DMS79 (cell line): ENCODE data around the gene S1PR3.

Experiments
- DNase-seq: peaks from one replicate; lab custom pipeline; 2025; lab: John Stamatoyannopoulos, UW

The S1PR3 gene

DNA sequence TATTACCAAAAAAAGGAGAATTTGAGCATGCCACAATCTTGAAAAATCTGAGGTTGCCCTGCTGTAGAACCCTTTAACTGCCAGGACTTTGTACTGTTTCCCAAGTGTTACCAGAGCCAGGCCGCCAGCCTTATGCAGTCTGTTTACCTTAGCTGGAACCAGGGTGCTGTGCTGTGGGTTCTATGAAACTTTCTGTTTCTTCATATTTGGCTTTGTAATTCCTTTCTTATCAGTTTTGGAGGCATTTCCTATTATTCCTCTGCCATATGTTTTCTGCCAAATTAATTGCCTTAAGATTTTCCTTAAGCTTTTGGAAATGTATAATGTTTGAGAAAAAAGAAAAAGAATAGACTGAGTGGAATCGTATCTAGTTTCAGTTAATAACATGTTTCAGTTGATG, 2.1 kb downstream of the S1PR3 start:
- no peak for DNase-seq

DNA sequence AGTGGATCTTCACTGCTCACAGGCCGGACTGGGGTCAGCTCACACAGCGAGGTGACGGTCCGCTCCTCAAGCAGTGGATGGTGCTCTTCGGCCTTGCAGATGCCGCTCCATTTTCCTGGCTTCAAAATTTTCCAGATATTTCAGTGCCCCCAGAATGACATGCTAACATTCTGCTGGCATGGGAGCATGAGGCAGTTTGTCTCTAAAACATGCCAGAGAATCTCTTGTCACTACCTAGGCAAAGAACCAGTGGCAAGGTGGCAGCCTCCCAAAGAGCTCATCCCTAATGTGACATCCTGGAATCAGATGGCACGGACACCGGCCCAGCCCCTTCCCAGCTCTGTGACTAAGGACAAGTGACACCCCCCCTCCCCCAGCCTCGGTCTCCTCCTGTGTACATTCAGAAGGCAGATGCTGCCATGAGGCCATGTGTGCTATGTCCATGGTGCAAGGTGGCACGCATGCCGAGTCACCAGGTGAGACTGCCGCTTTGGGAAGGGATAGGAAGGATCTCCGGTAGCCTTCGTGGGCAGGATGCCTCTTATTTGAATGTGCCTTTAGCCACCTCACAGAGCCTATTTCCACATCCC, 2.7 kb downstream of the S1PR3 start:
- DNase-seq: no peak

DNA sequence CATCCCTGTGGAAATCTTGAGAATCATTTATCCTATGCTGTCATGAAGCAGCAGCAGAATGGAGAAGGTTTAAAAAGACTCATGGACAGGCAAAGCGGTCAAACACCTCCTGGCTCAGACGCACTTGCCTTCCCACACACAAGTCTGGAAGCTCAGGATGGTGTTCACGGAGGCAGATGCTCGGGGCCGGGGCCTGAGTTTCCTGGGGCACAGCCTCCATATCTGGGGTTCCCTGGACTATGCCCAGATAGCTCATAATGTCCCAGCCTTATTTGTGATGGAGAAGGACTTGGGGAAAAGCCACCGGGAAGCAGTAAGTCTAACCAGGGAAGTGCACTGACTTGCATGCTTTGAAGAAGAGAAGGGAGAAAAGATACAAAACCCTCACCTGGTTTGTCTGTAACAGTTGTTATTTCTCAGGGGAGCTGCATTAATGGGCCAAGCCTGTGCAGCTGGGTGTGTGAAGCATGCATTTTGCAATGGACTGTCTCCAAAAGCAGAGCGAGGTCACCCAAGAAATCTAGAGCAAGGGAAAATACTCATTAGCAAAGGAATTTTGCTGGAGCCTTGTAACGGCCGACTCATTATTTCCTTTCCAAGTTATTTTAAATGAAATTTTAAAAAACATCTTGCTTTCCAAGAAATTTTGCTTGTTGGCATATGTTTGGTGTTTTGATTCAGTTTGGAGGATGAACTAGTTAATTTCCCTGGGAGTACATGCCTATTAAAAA, 3.4 kb downstream of the S1PR3 start:
- no peak for DNase-seq

DNA sequence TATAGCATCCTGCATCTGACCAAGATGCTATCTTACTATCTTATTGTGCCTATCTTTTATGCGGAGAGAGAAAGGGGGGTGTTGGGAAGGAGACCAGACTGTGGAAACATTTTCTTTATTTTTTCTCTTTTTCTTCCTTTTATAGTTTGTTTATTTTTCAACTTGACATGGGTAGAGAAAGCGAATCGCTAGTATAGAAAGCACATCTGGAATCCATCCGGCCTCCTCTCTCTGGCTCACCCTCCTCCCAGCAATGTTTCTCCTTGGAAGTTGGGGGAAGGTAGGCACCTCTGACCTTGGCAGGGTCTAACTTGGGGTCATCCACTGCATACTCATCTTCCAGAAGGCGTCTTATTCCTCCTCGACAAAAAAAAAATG, 3.9 kb downstream of the S1PR3 start:
- DNase-seq: no peak

DNA sequence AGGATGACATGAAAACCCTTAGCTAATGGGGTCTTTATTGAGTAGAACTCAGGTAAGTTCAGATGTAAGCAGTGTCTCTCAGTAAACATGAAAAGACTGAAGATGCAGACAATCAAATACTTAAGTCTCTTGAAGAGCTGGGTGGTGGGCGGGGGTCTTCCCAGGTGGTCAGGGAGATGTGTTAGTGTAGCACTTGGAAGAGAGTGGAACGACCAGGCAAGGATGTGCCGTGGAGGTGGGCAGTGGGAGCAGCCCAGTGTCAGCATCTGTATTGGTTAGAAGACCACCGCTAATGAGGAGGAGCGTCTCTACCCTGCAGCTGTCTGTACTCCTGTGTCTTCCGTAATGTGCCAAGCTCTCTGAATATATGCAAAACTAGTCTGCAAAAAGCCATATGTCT, 4.4 kb downstream of the S1PR3 start:
- no peak for DNase-seq

DNA sequence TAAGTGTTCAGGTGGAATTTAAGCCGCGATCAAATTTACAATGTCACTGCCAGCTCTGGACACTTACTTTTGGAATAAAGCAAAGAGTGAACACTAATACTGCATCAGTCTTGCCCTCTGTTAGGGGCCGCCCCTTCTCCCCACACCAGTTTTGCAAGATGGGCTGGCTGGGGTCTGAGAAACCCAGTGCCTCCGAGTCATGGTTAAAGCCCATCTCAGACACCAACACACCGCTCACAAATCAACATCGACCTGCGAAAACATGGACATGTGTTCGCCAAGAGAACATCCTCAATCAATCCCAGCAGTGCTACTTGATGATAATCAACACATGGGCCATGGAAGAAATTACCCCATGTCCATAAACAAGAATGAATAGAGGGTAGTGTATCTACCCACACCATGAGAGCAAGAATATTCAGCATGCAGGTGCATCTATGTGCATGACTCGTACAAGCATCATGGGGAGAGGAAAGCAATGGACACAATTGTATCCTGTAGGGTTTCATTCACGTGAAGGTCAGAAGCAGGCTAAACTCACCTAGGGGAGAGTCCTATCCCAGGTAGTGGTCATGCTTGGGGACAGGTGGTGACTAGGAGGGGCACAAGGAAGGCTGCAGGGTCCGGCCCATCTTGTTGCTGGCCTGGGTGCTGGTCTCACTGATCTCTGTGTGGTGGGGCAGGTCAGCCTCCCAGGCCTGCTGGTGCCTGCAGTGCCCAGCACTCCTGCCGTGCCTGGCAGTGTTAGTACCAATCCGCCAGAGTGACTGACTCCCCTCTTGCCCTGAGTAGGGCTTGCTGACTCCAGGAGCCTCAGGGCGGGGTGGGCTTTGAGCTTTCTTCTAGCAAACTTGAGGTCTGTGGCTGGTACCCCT, 5.0 kb downstream of the S1PR3 start:
- DNase-seq: no peak

DNA sequence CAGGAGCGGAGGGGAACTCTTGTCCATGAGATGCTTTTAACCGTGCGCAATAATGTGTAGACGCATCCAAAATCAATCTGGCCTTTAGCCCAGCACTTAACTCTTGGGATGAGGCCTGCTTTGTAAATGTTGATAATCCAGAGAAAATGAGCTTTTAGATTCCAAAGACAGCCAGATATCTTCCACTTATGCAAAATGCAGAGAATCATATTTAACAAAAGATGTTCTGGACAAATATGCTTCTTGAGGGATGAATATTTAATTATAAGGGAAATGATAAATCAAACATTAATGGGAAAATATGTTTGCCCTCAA, 5.6 kb downstream of the S1PR3 start:
- DNase-seq: no peak

DNA sequence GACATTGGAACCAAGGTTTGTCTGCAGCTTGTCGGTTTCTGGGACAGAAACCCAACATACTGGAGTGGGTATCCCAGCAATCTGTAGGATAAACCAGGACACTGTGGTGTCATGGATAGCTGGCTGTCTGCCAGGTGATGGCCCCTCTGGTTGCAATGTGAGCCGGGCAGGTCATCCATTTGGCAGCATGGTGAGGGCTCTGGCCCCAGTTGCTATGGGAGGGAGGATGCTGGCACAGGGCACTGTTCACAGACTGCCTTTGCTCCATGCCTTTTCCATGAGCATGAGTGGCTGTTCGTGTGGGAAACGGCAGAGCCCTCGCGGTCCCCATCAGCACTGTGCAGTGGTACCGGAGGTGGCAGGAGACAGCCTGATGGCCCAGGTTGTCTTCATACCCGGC, 6.4 kb downstream of the S1PR3 start:
- DNase-seq: no peak

DNA sequence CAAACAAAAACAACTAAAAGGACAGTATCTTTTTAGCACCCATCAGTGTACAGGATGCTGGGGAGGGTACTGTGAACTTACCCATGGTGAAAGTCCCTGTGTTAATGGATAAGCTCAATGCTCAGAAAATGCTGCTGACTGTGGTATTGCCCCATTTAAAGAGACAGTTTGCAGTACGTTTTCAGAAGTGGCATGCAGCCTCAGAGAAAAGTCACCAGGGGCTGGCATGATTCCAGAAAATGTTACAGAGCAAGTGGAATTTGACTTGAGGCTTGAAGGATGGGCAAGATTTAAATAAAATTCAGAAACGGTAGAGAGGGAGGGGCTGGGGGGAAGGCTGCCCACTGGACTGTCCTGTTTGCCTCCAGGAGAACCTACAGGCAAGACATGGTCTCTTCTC, 7.2 kb downstream of the S1PR3 start:
- no peak for DNase-seq

DNA sequence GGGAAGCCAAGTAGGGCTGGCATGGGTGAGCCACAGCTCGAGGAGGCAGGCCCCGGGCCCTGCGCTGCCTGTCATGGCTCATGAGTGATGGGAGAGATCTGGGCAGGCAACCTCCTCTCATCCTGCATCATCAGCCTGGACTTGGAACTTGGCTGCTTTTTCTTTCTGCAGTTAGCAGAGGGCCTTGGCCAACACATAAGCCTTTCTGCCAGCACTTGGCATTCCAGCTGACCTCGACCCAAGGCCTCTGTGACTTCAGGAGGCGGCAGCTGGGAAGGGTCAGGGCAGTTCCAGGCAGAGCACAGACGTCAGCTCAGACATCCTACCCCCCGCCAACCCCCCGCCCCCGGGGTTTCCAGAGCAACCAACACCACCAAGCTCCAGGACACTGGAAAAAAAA, 7.6 kb downstream of the S1PR3 start:
- no peak for DNase-seq

DNA sequence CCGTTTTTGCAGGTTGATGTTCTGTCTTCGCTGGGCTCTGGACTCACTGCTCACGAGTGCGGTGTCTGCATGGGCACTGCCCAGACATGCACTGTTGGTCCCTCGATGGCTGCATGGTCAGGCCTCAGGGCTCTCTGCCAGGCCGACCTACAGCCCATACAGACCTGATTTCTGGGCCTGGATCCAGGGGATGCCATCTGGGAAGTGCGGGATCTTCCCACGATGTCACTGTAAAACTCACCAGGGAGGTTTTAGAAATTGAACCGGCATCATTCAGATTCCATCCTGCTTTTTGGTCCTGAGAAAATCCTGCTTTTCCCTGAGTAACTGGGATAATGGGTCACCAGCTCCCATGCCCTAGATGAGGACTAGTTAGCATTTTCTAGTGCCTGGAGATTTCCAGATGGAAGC, 9.1 kb downstream of the S1PR3 start:
- DNase-seq: no peak

DNA sequence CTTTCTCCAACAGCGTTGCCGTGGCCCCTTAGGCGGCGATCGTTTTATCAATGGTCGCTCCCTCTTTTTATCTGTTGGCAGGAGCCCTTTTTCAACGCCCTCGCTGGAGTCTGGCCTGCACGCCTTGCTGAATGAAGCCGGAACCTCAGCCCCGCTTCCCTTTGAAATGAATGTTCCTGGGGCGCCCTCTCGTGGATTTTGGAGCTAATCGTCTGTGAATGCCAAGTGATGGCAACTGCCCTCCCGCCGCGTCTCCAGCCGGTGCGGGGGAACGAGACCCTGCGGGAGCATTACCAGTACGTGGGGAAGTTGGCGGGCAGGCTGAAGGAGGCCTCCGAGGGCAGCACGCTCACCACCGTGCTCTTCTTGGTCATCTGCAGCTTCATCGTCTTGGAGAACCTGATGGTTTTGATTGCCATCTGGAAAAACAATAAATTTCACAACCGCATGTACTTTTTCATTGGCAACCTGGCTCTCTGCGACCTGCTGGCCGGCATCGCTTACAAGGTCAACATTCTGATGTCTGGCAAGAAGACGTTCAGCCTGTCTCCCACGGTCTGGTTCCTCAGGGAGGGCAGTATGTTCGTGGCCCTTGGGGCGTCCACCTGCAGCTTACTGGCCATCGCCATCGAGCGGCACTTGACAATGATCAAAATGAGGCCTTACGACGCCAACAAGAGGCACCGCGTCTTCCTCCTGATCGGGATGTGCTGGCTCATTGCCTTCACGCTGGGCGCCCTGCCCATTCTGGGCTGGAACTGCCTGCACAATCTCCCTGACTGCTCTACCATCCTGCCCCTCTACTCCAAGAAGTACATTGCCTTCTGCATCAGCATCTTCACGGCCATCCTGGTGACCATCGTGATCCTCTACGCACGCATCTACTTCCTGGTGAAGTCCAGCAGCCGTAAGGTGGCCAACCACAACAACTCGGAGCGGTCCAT, 10.0 kb downstream of the S1PR3 start:
- DNase-seq: peak; percentile 13

DNA sequence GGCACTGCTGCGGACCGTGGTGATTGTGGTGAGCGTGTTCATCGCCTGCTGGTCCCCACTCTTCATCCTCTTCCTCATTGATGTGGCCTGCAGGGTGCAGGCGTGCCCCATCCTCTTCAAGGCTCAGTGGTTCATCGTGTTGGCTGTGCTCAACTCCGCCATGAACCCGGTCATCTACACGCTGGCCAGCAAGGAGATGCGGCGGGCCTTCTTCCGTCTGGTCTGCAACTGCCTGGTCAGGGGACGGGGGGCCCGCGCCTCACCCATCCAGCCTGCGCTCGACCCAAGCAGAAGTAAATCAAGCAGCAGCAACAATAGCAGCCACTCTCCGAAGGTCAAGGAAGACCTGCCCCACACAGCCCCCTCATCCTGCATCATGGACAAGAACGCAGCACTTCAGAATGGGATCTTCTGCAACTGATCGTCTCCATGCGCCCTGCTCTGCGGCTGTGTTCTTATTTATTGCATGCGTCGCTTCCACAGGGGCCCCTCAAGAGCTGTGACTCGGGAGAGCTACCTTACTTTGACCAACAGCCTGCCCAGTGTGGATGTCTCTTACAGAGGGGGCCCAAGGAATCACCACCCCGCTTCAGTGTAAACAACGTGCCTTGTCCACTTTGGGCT, 10.8 kb downstream of the S1PR3 start:
- DNase-seq: no peak

DNA sequence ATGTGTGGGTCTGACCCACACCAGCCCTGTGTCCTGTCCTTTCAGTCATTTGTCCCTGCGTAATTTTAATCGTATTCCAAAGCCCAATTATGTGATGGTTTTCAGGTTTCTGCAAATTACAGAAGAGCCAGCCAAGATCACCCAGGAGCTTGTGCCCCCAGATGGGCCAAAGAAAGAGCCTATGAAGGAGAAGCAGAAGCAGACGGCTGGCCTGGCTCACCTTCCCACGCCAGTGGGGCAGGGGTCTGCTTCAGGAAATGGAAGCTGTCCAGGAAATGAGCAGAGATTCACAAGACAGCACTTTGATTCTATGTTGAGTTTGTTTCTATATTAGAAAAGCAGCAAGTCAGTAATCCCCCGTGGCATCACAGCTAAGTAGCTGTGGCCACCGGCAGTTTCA, 11.7 kb downstream of the S1PR3 start:
- DNase-seq: no peak

DNA sequence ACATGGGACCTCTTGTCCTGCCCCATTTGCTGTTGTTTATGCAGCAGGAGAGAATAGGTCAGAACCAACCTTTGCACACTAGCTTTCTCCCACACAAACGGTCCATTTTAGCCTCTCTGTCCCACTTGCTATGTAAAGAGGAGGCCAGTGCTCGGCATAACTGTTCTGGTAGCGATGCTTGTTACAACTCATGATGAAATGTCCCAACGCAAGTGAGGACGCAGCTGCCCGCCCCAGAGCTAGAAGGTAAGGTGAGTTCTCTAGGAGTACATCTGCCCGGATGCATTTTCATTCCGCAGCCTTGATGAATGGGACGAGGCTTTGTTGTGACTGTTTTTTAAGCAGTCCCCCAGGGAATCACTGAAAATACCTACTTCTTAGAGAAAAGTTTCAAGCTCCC, 14.1 kb downstream of the S1PR3 start:
- DNase-seq: no peak

DNA sequence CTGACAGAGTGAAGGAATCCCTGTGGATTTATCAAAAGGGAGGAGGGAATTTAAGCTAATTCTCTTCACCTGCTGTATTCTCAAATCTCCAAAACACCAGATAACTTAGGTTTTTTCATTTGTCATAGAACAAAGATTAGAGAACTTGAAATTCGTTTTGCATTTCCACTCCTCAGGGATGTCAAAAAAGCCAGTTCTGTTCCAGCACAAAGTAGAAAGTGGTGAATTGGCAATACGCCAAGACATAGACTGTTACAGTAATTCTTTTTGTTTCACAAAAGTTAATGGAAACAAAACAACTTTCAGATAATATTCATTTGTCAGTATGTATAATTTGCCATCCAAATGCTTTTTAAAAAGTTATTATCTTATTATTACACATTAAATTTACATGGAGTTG, 15.0 kb downstream of the S1PR3 start:
- no peak for DNase-seq

DNA sequence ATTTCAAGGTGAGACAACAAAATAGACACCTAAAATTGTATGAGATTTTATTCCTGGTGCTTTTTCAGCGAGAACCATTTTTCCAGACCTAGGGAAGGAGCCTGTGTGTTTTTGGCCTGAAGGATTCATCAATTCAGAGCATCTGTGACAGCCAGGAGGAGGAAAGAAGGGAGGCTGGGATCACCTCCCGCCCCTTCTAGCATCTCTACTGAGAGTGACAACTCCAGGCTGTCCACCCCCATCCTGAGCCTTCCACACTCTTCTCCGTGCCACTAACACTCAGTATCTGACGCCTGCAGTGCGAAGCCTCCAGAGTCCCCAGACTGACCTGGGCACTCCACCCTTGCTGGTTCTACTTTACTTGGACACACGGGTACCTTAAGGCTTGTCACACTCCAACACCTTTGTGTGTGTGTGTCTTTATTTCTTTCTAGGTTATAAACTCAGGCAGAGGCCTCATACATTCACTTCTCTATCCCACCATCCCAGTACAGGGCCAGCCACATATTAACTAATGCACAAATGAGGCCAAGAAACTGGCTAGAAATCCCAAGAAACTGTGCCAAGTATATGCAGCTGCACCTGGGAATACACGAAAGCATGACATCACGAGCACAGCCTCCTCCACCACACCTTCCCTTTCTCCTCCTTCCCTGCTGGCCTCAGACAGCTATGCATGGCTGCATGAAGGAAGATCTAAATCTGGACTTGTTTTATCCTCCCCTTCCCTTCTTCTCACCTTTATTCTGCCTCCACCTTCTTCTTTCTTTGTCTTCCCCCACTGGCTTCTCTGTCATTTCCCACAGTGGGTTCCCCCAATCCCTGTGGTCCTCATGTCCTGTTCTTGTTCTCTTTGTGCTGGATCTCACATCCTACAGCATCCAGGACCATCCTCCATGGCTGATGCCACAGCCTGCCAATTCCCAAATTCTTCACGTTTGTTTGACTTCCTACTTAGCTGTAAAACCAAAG, 16.0 kb downstream of the S1PR3 start:
- no peak for DNase-seq

DNA sequence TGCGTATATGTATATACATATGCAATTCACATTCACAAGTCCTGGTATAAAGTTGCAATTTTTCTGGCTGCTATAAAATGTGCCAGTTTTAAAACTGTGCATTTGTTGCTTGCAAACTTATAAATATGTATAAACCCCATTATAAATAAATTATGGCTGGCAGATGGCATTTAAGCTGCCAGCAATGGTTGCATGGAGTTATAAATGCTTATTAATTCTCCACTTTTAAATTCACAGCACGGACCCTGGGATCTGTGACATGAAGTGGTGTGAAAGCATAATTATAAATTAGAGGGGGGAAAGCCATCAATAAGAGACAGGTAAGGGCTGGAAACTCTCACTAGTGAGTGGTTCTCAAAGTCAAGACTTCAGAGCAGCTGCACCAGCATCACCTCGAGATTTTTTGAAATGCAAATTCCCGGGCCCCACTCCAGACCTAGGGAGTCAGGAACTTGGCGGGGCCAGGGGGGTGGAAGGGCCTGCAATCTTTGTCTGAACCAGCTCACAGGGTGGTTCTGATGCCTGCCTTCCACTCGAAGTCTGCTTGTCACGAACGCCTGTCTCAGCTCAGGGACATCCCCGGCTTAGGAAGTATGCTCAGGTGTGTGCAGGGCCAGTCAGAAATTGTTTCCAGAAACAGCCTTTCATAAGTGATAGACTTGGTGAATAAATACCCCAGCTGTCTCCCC, 16.9 kb downstream of the S1PR3 start:
- no peak for DNase-seq

DNA sequence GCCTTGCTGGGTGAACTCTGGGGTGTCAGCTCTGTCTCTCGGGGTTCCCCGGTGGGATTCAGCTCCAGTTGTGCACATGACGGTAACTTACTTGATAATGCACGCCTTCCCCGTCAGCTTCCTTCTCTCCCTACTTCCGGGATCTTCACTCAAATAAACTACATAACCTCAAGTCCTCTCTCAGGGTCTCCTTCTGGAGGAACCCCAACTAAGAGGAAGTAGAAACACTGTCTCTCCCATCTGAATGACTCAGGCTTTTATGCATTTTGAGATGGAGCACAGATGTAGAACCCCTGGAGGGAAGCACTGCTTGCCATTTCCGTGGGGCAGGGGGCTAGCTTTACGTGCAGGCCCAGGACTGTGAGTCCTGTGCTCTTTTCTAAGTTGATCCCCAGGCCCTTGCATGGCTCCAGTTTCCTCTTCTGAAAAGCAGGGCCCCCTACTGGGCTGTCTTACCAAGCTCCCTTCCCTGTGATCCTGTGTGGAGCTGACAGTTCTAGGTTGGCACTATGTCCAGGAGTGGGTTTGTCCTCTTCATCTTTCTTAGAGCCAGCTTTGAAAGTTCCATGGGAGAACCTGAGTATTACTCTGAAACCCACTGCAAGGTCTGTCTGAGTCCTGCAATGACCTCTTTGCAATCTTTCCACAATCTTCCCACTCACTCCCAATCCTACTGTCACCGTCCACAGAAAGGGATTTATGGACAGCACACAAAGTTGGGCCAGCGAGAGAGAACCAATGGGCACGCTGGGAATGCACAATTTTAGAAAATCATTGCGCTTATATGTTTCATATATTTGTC, 17.7 kb downstream of the S1PR3 start:
- DNase-seq: no peak
